ENCODE measurements around the gene CAPN12.

- no peak for TF ChIP-seq POLR2A (IDR thresholded peaks at IDR 0.05)
- no peak for TF ChIP-seq CTCF (IDR thresholded peaks at IDR 0.05)
Measured at GRCh38 chr19:38690146-38690545, 54.1 kb downstream of the CAPN12 start.
